Suprapubic skin (tissue), 3 donors: ENCODE results near the gene RHAG.

Experiments
- EP300 ChIP-seq: sonication (generic); formaldehyde crosslinking; IDR thresholded peaks from one replicate; pipeline ENCODE4 v1.6.1; 2017; ENCODE audit warnings: antibody characterized with exemption
- POLR2A ChIP-seq, 2 donors: fragments of 450-650 bp; IDR thresholded peaks; one replicate each; pipeline ENCODE4 v1.6.1; 2017; ENCODE audit warnings: antibody characterized with exemption in 2 of 2, mild to moderate bottlenecking in 2 of 2, moderate library complexity in 2 of 2
- TF ChIP-seq, protein P1 (sequence below), 2 donors: fragments of 200-600 bp in 1 of 2; fragments of 450-650 bp in 1 of 2; sonication (generic) in 1 of 2; IDR thresholded peaks; one replicate each; pipeline ENCODE4 v1.5.1; 2016 to 2019; ENCODE audit warnings: antibody characterized with exemption in 2 of 2, mild to moderate bottlenecking in 1 of 2, moderate library complexity in 1 of 2

DNA sequence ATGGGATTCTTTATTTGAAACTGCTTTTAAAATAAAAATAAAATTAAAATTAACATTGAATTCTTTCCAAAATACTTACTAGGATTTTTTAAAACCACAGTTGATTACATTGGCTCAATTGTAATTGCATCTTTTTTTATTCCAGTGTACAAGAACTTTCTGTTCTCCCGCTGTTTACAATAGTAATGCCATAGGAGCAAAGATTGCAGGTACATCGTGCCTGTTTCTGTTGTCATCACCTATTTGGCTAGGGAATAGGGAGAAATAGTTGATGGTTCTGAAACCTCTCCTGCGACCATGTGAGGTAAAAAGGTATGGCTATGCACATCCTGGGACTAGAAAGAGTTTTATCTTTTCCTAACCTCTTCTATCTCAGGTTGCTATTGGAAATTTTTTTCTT lies 28.2 kb upstream of the RHAG start:
- TF ChIP-seq, protein P1, sequence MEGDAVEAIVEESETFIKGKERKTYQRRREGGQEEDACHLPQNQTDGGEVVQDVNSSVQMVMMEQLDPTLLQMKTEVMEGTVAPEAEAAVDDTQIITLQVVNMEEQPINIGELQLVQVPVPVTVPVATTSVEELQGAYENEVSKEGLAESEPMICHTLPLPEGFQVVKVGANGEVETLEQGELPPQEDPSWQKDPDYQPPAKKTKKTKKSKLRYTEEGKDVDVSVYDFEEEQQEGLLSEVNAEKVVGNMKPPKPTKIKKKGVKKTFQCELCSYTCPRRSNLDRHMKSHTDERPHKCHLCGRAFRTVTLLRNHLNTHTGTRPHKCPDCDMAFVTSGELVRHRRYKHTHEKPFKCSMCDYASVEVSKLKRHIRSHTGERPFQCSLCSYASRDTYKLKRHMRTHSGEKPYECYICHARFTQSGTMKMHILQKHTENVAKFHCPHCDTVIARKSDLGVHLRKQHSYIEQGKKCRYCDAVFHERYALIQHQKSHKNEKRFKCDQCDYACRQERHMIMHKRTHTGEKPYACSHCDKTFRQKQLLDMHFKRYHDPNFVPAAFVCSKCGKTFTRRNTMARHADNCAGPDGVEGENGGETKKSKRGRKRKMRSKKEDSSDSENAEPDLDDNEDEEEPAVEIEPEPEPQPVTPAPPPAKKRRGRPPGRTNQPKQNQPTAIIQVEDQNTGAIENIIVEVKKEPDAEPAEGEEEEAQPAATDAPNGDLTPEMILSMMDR (IDR thresholded peaks at IDR 0.05), result no peak
- TF ChIP-seq POLR2A (IDR thresholded peaks at IDR 0.05), result no peak
- no peak for TF ChIP-seq EP300
